NCI-H446 treated with DMSO at 0.1 percent for 48 hours (cell line): Measurements from ENCODE around the gene DST.
"Not testable (repeated sequence)": the region's sequence is repeated elsewhere in the genome, so short reads cannot be mapped to it uniquely, and the experiment has no call there.

Experiments used
- DNase-seq: peaks from one replicate; lab custom pipeline; 2025; lab: John Stamatoyannopoulos, UW

DST gene

DNA sequence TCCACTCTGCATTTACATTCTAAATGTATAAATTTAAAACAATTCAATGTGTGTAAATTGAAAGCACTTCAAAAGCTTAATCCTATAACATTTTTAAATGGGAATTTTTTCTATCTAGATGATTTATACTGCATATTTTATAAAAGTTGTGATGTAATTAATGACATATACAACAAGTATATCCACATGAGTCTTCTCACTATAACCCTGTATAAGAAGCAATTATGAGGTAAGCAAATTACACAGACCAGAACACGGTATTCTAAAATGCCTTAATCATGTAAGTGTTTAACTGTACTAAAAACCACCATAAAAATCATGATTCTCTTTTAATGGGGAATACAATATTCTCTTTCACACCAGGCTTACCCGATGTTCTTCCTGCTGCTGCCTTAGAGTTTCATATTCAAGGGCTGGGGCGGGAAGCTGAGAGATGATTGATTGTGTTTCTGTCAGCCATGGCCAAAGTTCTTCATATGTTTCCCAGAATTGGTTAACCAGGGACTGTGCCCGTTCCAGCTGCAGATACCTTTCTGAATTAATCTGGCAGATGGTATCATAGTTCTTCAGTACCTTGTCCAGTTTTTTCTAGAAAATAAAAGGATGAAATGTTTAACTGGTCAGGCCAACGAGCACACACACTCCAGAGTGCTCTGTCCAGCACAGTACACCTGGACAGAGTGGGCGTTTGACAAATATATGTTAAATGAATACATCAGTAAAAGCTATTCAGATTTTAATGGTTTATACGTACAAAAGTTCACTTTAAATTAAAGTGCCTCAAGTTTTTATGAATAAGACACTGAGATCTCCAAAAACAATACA lies 127.4 kb downstream of the DST start:
- DNase-seq = no peak

- DNase-seq = no peak
These were observed 128.3 kb downstream of the DST start for GRCh38 chr6:56514395-56514794.

- no peak for DNase-seq
These were observed 129.1 kb downstream of the DST start for GRCh38 chr6:56513631-56514030.

DNA sequence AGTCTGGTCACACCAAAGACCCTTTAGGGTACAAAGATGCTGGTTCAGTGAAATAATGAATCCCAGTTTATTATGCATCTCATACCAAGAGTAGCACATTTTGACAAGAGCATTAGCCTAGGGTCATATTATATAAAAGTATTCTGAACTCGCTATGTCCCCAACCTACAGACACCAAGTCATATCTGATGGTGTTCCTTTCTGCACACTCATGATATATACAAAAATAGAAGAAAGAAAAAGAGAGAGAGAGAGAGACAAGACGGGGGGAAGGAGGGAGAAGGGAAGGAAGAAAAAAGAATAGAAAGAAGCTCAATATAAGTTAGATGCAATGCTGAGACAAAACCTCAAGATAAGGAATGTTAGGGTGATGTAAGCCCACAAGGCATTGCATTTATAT lies 131.1 kb downstream of the DST start:
- no peak for DNase-seq

GRCh38 chr6:56510984-56511531 lies 131.6 kb downstream of the DST start:
- no peak for DNase-seq

DNA sequence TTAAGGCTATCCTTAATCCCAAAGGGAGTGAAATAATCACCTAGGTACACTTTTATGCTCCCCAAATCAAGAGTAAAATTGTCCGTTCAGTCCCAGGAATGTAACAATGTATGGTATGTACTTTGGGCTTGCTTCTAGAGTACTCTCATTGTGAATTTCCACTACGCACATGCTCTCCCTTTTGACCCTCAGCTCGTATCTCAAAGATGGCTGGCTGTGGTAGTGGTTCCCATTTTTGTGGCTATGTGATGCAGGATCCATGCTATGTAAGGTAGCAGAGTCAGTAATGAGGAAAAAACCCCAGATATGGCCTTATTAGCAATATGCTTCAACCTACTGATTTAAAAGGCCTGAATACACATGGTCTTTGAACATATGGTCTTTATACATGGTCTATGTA lies 133.7 kb downstream of the DST start:
- no peak for DNase-seq

DNA sequence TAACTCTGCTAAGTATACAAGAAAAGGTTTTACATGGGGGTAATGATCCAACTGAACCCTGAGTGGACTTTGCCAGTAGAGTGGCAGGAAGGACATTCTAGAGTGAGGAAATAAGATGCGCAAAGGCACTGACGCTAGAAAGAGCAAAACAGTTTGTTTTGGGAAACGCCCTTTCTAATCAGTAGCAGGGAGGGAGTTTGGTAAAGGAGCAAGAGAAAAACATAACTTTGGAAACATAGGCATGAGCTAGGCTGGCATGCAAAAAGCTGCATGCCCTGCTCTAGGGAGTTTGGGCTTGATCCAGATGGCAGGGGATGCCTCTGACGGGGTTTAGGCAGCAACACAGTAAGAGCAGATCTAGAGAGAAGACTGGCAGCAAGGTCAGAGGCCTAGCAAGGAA lies 135.2 kb downstream of the DST start:
- no peak for DNase-seq

- DNase-seq = no peak
These were observed 137.0 kb downstream of the DST start for GRCh38 chr6:56505512-56506260.

DNA sequence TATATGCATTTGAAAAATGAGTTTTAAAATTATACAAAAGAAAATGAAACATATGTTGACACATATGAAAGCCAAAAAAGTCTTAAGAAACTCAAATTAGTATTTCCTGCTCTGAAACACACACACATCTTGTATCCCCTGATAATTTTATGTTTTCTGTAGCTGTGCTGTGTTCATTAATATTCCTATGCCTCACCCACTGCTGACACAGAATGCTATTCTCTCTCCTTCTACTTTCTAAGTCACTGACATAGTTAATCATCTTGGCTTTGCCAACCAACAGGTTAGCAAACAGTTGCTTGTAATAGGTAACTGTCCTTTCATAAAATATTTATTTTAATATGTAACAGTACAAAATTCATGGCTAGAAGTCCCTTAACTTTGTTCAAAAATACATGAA lies 140.7 kb downstream of the DST start:
- no peak for DNase-seq

DNA sequence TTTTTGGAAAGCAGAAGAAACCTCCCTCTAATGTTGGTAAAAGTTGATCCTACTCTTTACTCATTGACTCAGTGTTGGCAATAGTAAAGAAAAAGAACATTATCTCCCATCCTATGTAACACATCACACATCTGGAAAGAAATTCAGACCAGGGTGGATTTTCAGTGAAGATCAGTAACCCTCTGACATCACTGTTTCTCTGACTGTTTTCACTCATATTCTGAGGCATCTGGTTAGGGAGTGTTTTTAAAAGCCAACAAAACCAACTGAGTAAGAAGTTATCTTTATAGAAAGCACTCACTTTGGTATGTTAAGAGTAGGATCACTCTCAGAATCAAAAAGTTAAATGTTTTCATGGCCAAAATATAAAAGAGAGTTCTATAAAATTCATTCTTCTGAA lies 143.6 kb downstream of the DST start:
- DNase-seq = no peak

GRCh38 chr6:56497691-56498090 lies 145.0 kb downstream of the DST start:
- no peak for DNase-seq

DNA sequence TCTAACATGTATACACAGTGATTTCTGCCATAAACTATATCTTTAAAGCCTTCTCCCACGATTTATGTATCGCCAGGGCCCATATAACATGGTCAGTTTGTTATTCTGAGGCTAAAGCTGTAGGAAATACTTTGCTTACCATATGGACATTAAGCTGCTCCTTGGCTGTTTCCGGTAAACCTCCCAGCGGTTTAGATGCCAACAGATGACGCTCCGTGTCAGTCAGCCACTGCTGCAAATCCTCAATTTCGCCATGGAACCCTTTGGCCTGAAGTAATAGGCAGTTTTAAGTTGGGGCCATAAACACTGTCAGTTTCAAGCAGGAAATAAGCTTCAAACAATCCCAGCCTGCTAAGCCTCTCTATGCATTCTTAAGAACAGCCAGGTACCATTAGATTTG lies 145.4 kb downstream of the DST start:
- DNase-seq = no peak

DNA sequence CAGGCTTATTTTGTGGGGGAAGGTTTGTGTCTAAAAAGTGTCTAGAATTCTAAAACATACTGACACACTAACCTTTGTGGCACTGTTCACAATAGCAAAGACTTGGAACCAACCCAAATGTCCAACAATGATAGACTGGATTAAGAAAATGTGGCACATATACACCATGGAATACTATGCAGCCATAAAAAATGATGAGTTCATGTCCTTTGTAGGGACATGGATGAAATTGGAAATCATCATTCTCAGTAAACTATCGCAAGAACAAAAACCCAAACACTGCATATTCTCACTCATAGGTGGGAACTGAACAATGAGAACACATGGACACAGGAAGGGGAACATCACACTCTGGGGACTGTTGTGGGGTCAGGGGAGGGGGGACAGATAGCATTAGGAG lies 146.0 kb downstream of the DST start:
- DNase-seq = not testable (repeated sequence)

- DNase-seq = no peak
These were observed 147.0 kb downstream of the DST start for GRCh38 chr6:56495654-56496053.

- peak; percentile 25 for DNase-seq
These were observed 150.9 kb downstream of the DST start for GRCh38 chr6:56491606-56492328.

DNA sequence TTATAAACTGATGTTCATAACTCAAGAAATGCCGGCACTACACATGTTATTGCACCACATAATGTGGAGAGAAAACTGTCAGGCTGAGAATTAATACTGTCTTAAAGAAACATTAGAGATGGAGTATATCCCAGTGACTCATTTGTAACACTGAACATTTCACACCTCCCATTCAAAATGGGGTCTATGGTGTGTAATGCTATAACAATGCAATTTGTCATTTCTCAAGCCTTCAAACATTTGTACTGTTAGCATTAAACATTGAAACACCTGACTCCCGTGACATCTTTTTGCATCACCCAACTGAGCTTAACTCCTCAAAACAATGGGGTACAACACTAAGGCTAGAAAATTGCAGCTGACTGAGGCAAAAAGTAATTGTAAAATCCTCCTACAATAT lies 151.7 kb downstream of the DST start:
- DNase-seq = no peak

- no peak for DNase-seq
These were observed 153.1 kb downstream of the DST start for GRCh38 chr6:56489559-56489958.

- DNase-seq = no peak
These were observed 154.4 kb downstream of the DST start for GRCh38 chr6:56488281-56488680.

DNA sequence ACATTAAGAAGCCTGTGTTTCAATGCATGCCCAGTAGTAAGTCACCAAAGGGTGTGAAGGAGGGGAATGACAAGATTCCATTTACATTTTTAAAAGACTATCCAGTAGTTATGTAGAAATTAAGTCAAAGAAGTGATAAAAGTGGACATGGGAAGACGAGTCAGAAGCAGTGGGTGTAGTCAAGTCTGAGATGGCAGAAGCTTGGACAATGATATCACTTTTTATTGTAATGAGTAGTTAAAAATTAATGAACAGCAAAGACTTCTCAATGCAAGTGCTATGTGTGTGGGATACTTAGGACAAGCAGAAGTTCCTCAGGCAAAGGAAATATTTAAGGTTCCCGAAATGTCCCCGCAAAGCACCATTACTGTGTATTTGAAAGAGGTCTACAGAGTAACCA lies 156.0 kb downstream of the DST start:
- no peak for DNase-seq

DNA sequence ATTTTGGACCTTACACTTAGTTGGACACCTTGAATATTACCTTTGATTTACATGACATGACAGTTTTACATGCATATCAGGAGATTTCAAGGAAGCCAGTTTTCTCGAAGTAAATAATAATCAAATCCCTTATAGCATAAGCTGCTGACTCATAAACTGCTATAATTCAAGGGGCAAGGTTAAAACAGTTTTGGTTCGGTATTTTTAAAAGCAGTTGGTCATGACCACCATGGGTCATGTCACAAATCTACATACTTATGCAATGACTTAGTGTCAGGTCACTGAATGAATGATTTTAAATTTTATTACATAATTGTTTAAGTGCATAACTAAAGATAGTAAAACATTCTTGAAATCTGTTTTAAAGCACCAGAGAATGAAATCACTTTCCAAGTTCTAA lies 158.0 kb downstream of the DST start:
- DNase-seq = no peak

DNA sequence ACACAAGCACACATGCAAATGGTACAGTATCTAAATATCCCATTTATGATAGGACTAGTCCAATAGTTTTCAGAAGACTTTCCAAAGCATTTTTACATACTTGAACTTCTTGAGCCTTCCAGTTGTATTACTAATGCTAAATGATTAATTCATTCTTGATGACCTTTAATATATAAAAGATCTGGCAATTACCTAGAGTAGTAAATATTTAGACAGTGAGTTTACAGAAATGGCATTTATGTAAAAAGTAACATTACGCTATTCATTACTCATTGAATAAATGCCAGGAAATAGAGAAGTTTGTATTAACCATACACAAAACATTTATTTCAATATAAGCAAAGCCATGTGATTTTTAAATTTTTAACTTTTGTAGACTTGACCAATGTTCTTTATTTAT lies 158.8 kb downstream of the DST start:
- no peak for DNase-seq

GRCh38 chr6:56482525-56482924 lies 160.2 kb downstream of the DST start:
- no peak for DNase-seq

GRCh38 chr6:56481957-56482356 lies 160.7 kb downstream of the DST start:
- DNase-seq = no peak
